HCEC 1CT (cell line): ENCODE results near the gene REEP3.

Experiments
- DNase-seq: peaks from one replicate; pipeline ENCODE4 v3.0.0-alpha.2; 2017

The REEP3 gene

GRCh38 chr10:63515002-63515763, 6.0 kb upstream of the REEP3 start:
- peak; percentile 77 for DNase-seq

- DNase-seq, result no peak
These were observed 5.0 kb upstream of the REEP3 start for GRCh38 chr10:63516207-63516606.

DNA sequence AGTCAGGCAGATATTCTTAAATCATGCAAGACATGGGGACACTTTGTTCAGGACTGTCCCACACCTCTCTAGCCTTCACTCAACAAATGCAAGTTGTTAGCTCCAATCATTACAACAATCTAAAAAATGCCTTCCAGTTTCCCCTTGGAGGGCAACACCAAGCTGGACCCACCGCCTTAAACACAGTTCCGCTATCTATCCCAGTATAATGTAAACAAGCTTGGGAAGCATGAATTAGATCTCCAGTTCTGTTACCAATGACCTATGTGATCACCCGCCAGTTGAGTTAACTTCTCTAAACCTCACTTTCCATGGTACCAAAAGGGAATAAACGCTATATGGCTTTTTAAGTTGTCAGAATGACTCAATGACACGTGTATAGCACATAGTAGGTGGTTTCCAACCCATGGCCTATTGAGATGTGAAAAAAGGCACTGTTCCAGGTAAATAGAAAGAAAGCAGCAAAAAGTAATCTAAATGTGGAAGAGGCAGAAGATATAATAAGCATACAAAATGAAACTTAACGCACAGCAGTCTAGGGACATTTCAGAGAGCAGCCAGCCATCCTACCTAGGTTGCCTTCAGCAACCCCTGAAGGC, 2.4 kb upstream of the REEP3 start:
- DNase-seq, result no peak

- peak; percentile 76 for DNase-seq
These were observed 445 bp downstream of the REEP3 start for GRCh38 chr10:63521416-63522276.

DNA sequence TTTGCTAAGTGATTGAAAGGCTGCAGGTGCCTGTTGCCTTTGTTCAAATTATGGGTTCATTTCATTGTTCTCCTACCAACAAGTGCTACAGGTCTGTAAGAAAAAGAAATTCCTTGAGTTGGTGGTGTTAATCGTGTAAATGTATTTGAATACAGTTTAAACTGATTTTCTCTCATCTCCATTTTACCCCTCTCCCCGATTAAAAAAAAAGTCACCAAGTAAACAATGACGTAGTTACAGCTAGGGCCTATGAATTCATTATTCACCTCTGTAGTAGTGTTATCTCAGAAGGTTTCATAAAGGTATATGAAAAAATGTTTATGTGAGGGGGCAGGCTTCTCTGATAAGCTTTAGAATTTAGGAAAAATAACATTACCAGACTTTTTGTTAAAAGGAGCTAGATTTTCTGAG, 1.1 kb downstream of the REEP3 start:
- DNase-seq, result peak; percentile 26

DNA sequence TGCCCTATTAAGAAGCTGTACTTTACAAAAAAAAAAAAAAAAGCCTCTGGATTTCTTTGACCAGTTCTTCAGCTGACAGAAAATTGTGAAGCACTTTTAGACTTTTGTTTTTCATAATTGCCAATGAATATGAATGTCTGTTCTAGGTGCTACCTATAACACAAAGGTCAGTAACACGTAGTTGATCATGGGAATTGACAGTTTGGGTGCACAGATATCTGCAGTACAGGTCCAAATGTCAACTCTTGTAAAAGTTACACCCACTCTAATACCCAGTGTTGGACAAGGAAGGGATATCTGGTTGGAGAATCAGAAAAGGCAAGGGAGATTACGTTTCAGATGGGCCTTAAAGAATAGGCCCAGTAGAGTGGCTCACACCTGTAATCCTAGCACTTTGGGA, 1.8 kb downstream of the REEP3 start:
- no peak for DNase-seq

GRCh38 chr10:63525021-63525420, 3.8 kb downstream of the REEP3 start:
- DNase-seq, result no peak

GRCh38 chr10:63527401-63527800, 6.2 kb downstream of the REEP3 start:
- DNase-seq, result no peak

- DNase-seq, result no peak
These were observed 7.0 kb downstream of the REEP3 start for GRCh38 chr10:63528084-63528744.

GRCh38 chr10:63530409-63530808, 9.2 kb downstream of the REEP3 start:
- DNase-seq, result no peak

DNA sequence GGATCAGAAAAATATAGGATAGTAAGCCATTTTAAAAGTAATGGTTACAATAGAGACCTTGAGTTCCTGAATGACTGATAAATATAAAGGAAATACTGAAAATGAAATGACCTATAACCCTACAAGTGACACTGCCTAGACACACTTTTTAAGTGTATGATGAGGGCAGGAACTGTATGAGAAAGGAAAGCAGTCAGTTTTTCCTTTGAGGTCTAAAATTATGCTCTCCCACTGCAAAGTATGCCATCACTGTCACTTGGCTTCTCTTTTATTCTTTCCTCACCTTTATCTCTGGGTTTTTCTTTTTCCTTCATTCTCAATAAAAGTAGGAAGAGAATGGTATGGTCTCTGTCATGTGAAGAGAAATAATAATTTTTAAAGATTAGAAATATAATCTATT, 13.5 kb downstream of the REEP3 start:
- no peak for DNase-seq

DNA sequence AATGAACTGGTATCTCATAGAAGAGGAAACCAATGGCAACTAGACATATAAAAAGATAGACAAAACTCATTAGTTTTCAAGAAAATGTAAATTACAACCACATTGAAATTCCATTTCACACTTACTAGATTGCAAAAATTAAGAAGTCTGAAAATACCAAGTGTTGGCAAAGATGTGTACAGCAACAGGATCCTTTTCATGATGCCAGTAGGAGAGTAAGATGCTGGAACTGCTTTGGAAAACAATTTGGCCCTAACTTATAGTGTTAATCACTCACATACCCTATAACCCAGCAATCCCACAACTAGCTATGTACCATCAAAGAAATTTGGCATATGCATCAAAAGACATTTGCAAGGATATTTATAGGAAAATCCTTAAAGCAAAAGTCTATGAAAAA, 15.5 kb downstream of the REEP3 start:
- no peak for DNase-seq

DNA sequence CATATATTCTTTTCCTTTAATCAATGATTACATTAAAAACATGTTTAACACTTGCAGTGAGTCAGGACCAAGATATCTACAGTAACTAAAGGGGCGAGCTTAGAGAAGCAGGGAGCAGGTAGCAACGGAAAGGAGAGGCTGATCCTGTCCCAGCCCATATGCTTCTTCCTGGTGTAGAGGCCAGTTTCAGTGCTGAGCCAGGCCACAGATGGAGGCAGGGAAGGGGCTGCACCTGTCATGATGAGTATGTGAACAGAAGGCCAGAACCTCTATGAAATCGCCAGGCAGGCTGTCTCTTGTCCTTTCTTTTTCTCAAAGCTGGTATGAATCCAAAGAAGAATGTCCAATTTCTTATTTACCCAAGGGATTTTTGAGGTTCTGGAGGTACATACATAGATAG, 16.3 kb downstream of the REEP3 start:
- DNase-seq, result no peak

DNA sequence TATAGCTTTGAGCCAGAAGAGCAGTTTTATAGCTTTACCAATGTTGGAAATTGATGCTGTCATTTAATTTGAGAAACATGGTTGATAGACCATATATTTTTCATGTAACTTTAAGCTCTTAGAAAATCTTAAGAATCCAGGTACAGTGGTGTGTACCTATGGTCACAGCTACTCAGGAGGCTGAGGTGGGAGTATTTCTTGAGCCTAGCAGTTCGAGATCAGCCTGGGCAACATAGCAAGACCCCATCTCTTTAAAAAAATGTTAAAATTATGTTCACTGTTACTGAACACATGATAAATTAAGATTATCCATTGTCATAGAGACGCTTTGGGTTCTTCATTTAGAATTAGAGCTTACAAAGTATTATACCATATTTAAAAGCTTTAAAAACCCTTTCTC, 18.2 kb downstream of the REEP3 start:
- DNase-seq, result no peak

- no peak for DNase-seq
These were observed 18.8 kb downstream of the REEP3 start for GRCh38 chr10:63539994-63540393.

DNA sequence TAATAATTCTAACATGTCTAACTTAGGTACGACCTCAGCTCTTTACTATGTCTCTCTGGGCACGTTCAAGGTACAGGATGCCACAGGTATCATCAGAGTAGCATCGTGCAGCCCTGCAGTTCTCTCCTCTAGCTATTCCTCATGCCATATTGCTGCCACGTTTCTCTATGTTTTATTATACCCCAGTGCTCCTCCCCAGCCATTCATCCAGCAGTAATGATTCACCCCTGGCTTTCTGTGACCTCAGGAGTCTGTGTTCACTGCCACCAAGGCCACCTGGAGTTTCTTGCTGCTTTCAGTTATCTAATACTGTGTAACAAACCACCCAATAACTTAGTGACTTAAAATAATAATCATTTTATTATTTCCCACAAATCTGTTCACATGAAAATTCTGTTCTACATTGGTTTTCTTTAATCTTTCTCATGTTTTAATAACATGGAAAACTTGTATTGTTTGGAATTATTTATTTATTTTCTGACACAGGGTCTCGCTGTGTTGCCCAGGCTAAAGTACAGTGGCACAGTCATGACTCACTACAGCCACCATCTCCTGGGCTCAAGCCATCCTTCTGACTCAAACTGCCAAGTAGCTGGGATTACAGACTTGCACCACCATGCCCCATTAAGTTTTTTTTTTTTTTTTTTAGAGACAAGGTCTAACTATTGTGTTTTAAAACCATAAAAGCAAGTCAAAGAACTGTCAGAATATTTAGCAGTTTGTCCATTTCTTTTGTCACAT, 21.8 kb downstream of the REEP3 start:
- peak; percentile 15 for DNase-seq

- no peak for DNase-seq
These were observed 22.4 kb downstream of the REEP3 start for GRCh38 chr10:63543576-63543962.

GRCh38 chr10:63544418-63544817, 23.2 kb downstream of the REEP3 start:
- no peak for DNase-seq

DNA sequence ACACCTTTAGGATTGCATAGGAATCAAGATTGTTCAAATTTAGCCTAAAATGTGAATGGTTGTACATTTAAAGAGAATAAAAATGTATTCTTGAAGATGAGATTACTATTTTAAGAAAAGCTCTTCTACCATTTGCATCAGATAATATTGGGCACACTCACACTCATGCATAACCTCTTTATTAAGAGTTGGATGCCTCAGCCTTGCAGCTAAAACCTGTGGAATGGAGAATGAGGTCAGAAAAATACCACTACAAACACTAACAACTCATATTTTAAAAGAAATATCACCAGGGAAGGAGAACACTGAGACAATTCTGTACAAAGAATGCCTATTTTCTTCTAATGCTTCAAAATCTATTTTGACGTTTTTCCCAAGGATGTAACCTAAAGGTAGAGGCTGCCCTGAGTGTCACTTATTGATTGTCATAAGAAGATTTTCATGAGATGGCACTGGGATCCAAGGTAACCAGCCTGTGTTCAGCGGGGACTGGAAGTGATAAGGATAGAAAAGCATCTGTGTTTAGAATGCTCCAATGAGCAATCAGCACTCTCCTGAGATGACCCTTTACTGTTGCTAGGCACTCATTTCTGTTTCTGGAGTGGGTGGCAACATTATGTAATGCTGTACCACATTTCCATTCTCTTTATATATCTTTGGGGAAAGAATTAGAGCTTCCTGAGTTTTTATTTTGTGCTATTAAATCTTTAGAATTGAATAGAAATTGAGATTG, 26.6 kb downstream of the REEP3 start:
- peak; percentile 26 for DNase-seq

DNA sequence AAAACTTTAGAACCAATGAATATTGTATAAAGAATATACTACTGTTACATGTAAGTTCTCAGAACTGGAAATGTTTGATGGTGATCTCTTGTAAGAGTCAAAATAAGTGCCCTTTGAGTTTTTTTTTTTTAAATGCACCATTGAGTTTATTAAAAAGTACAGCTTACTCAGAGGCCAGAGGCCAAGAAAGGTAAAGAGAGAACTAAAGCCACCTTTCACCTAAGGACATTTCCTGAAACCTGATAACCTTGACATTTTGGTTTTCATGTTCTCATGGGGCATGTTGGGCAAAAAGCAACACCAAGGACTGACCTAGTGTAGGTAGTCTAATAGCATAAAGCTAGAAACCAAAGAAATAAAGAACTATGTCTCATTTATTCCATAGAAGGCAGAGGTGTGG, 27.7 kb downstream of the REEP3 start:
- no peak for DNase-seq

DNA sequence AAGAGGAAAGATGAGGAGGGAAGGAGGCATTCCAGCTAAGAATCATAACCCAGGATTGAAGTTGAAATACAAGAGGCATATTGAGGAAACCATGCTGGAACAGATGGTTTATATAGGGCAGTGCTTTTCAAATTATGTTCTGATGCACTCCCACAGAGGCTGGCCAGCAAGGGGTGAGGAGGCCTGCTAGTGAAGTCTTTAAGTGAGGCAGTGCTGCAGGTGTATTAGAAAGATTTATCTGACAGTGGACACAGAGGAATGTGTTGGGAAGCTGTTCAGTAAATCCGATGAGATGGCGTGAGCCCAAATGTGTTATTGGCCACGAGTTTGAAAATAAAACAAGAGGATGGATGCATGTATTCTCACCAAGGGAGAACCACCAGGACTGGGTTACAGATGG, 28.6 kb downstream of the REEP3 start:
- no peak for DNase-seq

DNA sequence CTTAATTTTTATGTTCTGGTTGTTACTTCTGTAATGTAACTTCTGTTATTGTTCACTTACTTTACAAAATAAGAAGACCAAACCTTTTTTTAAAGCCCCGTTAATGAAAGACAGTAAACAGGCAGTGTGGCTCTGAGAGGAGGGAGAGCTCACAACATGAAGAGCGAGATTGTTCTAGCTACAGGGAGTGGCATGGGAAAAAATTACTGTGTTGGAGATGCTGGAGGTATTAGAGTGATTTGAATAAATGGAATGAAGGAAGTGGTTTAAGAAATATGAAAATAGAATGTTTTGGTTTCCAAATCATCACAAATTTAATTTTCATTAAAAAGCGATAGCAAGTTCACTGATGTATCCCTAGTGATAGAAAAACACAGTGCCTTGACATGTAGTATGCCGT, 31.8 kb downstream of the REEP3 start:
- DNase-seq, result peak; percentile 89
